ENCODE results near the gene LAMC1. TPM values are rescaled to one million over a fixed set of nuclear protein-coding genes. Genes with fewer than 3 reads are reported as not detected.

LAMC1 gene
- total and polyA plus RNA-seq, 4 donors, result 20.8 to 247 (median 154) TPM

Other genes starting within 250 kb of the LAMC1 start
- 10 to 100 TPM; 16.1 to 36.6 TPM for gene NPL, start 233.6 kb upstream of the LAMC1 start, total RNA-seq
- 10 to 100 TPM in 1 of 2 donors, 1 to 10 TPM in 1; 4.8 to 14.8 TPM for gene NPL, start 233.6 kb upstream of the LAMC1 start, polyA plus RNA-seq
- 10 to 100 TPM; 91.5 to 95.9 TPM for gene DHX9, start 184.1 kb upstream of the LAMC1 start, total RNA-seq
- gene DHX9, start 184.1 kb upstream of the LAMC1 start, polyA plus RNA-seq, result 10 to 100 TPM; 32.2 to 53.8 TPM
- gene SHCBP1L, start 70.3 kb upstream of the LAMC1 start, total RNA-seq, result not detected
- not detected for gene SHCBP1L, start 70.3 kb upstream of the LAMC1 start, polyA plus RNA-seq
- gene LAMC2, start 162.8 kb downstream of the LAMC1 start, total RNA-seq, result under 1 TPM; 0.90 to 0.91 TPM
- 1 to 10 TPM; 1.0 to 1.2 TPM for gene LAMC2, start 162.8 kb downstream of the LAMC1 start, polyA plus RNA-seq